Mesendoderm (in vitro differentiated cells): Measurements from ENCODE around the gene KDM4B.

Experiments used
- DNase-seq: peaks from one replicate; pipeline ENCODE4 v3.0.0; 2013
- H2AK5ac ChIP-seq: 2 replicates; pipeline ENCODE4 v1.6.1; 2013; ENCODE audit warnings: low read length, inconsistent platforms
- H2BK120ac ChIP-seq: 2 replicates; pipeline ENCODE4 v1.6.1; 2013; ENCODE audit warnings: low read depth, mild to moderate bottlenecking, low read length, moderate library complexity, mixed read lengths
- H2BK15ac ChIP-seq: replicated peaks from 2 replicates; pipeline ENCODE4 v1.6.1; 2013; ENCODE audit warnings: low read depth, mild to moderate bottlenecking, moderate library complexity
- H2BK5ac ChIP-seq: 2 replicates; pipeline ENCODE4 v1.6.1; 2013; ENCODE audit warnings: low read length, inconsistent platforms
- H3K18ac ChIP-seq: 2 replicates; pipeline ENCODE4 v1.6.1; 2013; ENCODE audit warnings: mild to moderate bottlenecking, low read length, mixed read lengths
- H3K23ac ChIP-seq: one replicate; pipeline ENCODE4 v1.6.1; 2013; ENCODE audit warnings: low read length
- H3K27ac ChIP-seq: 2 replicates; pipeline ENCODE4 v1.5.1; 2013; ENCODE audit warnings: low read depth, mild to moderate bottlenecking, inconsistent platforms, low read length, moderate library complexity
- H3K27me3 ChIP-seq: 2 replicates; pipeline ENCODE4 v1.6.1; 2013; ENCODE audit warnings: low read length, control low read depth, mild to moderate bottlenecking, inconsistent platforms; ENCODE audit not compliant: insufficient read depth, poor library complexity
- H3K36me3 ChIP-seq: 2 replicates; pipeline ENCODE4 v1.6.1; 2013; ENCODE audit warnings: low read length, inconsistent platforms; ENCODE audit not compliant: control insufficient read depth, insufficient read depth
- H3K4ac ChIP-seq: one replicate; pipeline ENCODE4 v1.6.1; 2013; ENCODE audit warnings: low read depth, mild to moderate bottlenecking, low read length, moderate library complexity
- H3K4me1 ChIP-seq: 2 replicates; pipeline ENCODE4 v1.6.1; 2013; ENCODE audit warnings: low read depth, low read length, inconsistent platforms; ENCODE audit not compliant: control insufficient read depth
- H3K4me2 ChIP-seq: 2 replicates; pipeline ENCODE4 v1.6.1; 2013; ENCODE audit warnings: low read length
- H3K4me3 ChIP-seq: 2 replicates; pipeline ENCODE4 v1.5.1; 2013; ENCODE audit warnings: mild to moderate bottlenecking, low read length
- H3K56ac ChIP-seq: one replicate; pipeline ENCODE4 v1.6.1; 2013; ENCODE audit warnings: low read length
- H3K79me1 ChIP-seq: 2 replicates; pipeline ENCODE4 v1.6.1; 2013; ENCODE audit warnings: low read length, inconsistent platforms
- H3K79me2 ChIP-seq: 2 replicates; pipeline ENCODE4 v1.6.1; 2013; ENCODE audit warnings: mild to moderate bottlenecking, low read length; ENCODE audit not compliant: control insufficient read depth, insufficient read depth
- H3K9ac ChIP-seq: 2 replicates; pipeline ENCODE4 v1.6.1; 2013; ENCODE audit warnings: low read length, inconsistent platforms
- H4K5ac ChIP-seq: one replicate; pipeline ENCODE4 v1.6.1; 2013; ENCODE audit warnings: low read length
- H4K8ac ChIP-seq: one replicate; pipeline ENCODE4 v1.6.1; 2013; ENCODE audit warnings: low read depth, mild to moderate bottlenecking, control low read depth, low read length, moderate library complexity
- WGBS: extraction: QIAGEN DNeasy Blood & Tissue Kit; methylation state at CpG from one replicate; pipeline ENCODE4 v1.1.7; 2013; ENCODE audit warnings: low lambda C conversion rate, missing lambda C conversion rate; ENCODE audit not compliant: insufficient coverage; ENCODE audit errors: extremely low coverage; 5-methylcytosine and 5-hydroxymethylcytosine counted together

KDM4B gene

DNA sequence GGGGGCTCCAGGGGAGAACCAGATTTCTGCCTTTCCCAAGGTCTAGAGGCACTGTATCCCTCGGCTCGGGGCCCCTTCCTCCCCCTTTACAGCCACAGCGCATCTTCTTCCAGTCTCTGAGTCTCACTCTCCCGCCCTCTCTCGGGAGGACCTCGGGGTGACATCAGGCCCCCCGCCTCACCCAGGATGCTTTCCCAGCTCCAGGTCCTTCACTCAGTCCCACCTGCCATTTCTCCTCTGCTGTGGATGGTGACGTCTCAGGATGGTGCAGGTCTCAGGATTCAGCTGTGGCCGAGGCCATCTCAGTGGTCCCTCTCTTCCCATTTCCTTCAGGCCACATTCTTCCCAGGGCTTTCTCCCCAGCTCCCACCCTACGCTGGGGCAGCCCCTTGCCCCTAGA lies 13.6 kb upstream of the KDM4B start:
- no peak overlapping the region for H4K8ac ChIP-seq
- no peak overlapping the region for H3K4ac ChIP-seq
- H2BK15ac ChIP-seq: no peak overlapping the region
- no peak overlapping the region for H2BK120ac ChIP-seq
- DNase-seq: no peak
- no peak overlapping the region for H3K18ac ChIP-seq
- no peak overlapping the region for H3K56ac ChIP-seq
- no peak overlapping the region for H3K4me3 ChIP-seq
- H3K4me2 ChIP-seq: no peak overlapping the region
- H2AK5ac ChIP-seq: no peak overlapping the region
- no peaks in the 10 kb centered on the region for H3K27me3 ChIP-seq
- H3K4me1 ChIP-seq: no peaks in the 10 kb centered on the region
- peaks cover 17% of the 10 kb centered on the region for H3K36me3 ChIP-seq
- no peak overlapping the region for H2BK5ac ChIP-seq
- no peak overlapping the region for H3K23ac ChIP-seq
- H3K9ac ChIP-seq: no peak overlapping the region
- H3K79me2 ChIP-seq: no peaks in the 10 kb centered on the region
- H3K27ac ChIP-seq: no peak overlapping the region
- H3K79me1 ChIP-seq: no peaks in the 10 kb centered on the region
- H4K5ac ChIP-seq: no peak overlapping the region
- WGBS: no CpG with 5 or more reads among the region's 10 CpGs

DNA sequence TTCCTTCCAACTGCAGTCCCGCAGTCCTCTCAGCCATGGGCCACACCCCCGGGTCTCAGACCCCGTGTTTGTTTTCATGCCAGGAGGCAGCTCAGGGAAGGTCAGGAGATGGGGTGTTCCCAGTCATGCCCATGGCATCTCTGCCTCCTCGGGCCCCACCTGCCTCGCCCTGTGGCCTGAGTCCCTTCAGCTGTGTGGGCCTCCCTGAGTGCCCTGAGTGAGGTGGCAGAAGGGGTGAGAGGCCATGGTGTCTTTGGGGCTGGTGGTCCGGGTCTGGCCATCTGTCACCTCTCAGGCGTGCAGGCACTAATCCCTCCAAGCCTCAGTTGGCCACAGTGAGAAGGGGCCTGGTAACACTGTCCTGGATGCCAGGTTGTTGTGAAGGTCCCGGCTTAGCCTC lies 10.9 kb upstream of the KDM4B start:
- no peak overlapping the region for H2AK5ac ChIP-seq
- H3K36me3 ChIP-seq: peaks cover 12% of the 10 kb centered on the region
- no peak overlapping the region for H4K5ac ChIP-seq
- no peaks in the 10 kb centered on the region for H3K79me1 ChIP-seq
- no peak overlapping the region for H3K18ac ChIP-seq
- no peak for DNase-seq
- H3K56ac ChIP-seq: no peak overlapping the region
- H3K4me2 ChIP-seq: no peak overlapping the region
- H3K4me3 ChIP-seq: no peak overlapping the region
- H2BK15ac ChIP-seq: no peak overlapping the region
- no peaks in the 10 kb centered on the region for H3K4me1 ChIP-seq
- no peak overlapping the region for H4K8ac ChIP-seq
- H3K27me3 ChIP-seq: no peaks in the 10 kb centered on the region
- WGBS: no CpG with 5 or more reads among the region's 8 CpGs
- H3K27ac ChIP-seq: no peak overlapping the region
- no peak overlapping the region for H3K9ac ChIP-seq
- no peaks in the 10 kb centered on the region for H3K79me2 ChIP-seq
- H2BK120ac ChIP-seq: no peak overlapping the region
- H2BK5ac ChIP-seq: no peak overlapping the region
- H3K4ac ChIP-seq: no peak overlapping the region
- no peak overlapping the region for H3K23ac ChIP-seq

- Histone ChIP-seq H3K9ac (no peak overlapping the region), H2BK120ac (no peak overlapping the region), H3K56ac (no peak overlapping the region), H3K27me3 (no peaks in the 10 kb centered on the region), H3K36me3 (peaks cover 7% of the 10 kb centered on the region), H3K4me1 (no peaks in the 10 kb centered on the region), H2BK15ac (no peak overlapping the region), H3K18ac (no peak overlapping the region), H3K23ac (no peak overlapping the region), H4K8ac (no peak overlapping the region), H4K5ac (no peak overlapping the region), H3K79me1 (no peaks in the 10 kb centered on the region), H3K4me2 (no peak overlapping the region), H3K4ac (no peak overlapping the region), H3K79me2 (no peaks in the 10 kb centered on the region), H2BK5ac (no peak overlapping the region), H3K27ac (no peak overlapping the region), H3K4me3 (no peak overlapping the region), H2AK5ac (no peak overlapping the region)
- no peak for DNase-seq
- WGBS: no CpG with 5 or more reads among the region's 7 CpGs
Measured at GRCh38 chr19:4962085-4962619, 6.8 kb upstream of the KDM4B start.

GRCh38 chr19:4965061-4965460 lies 3.9 kb upstream of the KDM4B start:
- Histone ChIP-seq H2BK5ac (no peak overlapping the region), H4K8ac (no peak overlapping the region)
- no CpG with 5 or more reads among the region's 6 CpGs for WGBS

GRCh38 chr19:4966591-4966990 lies 2.3 kb upstream of the KDM4B start:
- H3K4me3 ChIP-seq: no peak overlapping the region
- no peak overlapping the region for H3K9ac ChIP-seq
- no peak for DNase-seq
- no peak overlapping the region for H3K56ac ChIP-seq
- peaks cover 4% of the 10 kb centered on the region for H3K79me1 ChIP-seq
- H4K8ac ChIP-seq: no peak overlapping the region
- no peak overlapping the region for H2BK15ac ChIP-seq
- H3K27ac ChIP-seq: no peak overlapping the region
- no peak overlapping the region for H3K18ac ChIP-seq
- peaks cover under 1% of the 10 kb centered on the region for H3K79me2 ChIP-seq
- no peak overlapping the region for H3K23ac ChIP-seq
- H2BK5ac ChIP-seq: no peak overlapping the region
- H3K27me3 ChIP-seq: no peaks in the 10 kb centered on the region
- no peak overlapping the region for H2AK5ac ChIP-seq
- H4K5ac ChIP-seq: no peak overlapping the region
- no CpG with 5 or more reads among the region's 6 CpGs for WGBS
- H3K4ac ChIP-seq: no peak overlapping the region
- peaks cover 1% of the 10 kb centered on the region for H3K36me3 ChIP-seq
- no peak overlapping the region for H3K4me2 ChIP-seq
- no peak overlapping the region for H2BK120ac ChIP-seq
- peaks cover 3% of the 10 kb centered on the region for H3K4me1 ChIP-seq

More at GRCh38 chr19:4965061-4965460, 3.9 kb upstream of the KDM4B start:
- Histone ChIP-seq H3K4me3 (no peak overlapping the region), H3K9ac (no peak overlapping the region), H2BK15ac (no peak overlapping the region), H4K5ac (no peak overlapping the region), H3K23ac (no peak overlapping the region), H3K4me1 (peaks cover 1% of the 10 kb centered on the region), H3K79me1 (peaks cover 2% of the 10 kb centered on the region), H2AK5ac (no peak overlapping the region), H3K4me2 (no peak overlapping the region), H3K18ac (no peak overlapping the region), H3K4ac (no peak overlapping the region), H2BK120ac (no peak overlapping the region), H3K27me3 (no peaks in the 10 kb centered on the region), H3K56ac (no peak overlapping the region), H3K79me2 (no peaks in the 10 kb centered on the region), H3K36me3 (peaks cover 3% of the 10 kb centered on the region), H3K27ac (no peak overlapping the region)
- no peak for DNase-seq
